ENCODE results near the gene POP7.

GRCh38 chr7:100683659-100684533 lies 22.0 kb upstream of the POP7 start:
- TF ChIP-seq CTCF (IDR thresholded peaks at IDR 0.05; ENCODE audit: poor library complexity, severe bottlenecking) (no peak), POLR2AphosphoS5 (IDR thresholded peaks at IDR 0.05) (no peak)
